PFSK-1 (cell line): ENCODE measurements around the gene SLC9A4.

Source experiments
- POLR2AphosphoS5 ChIP-seq: IDR thresholded peaks from 2 replicates; pipeline ENCODE4 v1.6.1; 2012; ENCODE audit warnings: low read depth, mild to moderate bottlenecking, control low read depth, low read length, moderate library complexity
- TF ChIP-seq, protein P1 (sequence below), 2 experiments: IDR thresholded peaks; 2 replicates each; pipeline versions ENCODE4 v1.6.1 to v1.8.0; 2011 to 2012; ENCODE audit warnings: low read depth in 2 of 2, low read length in 2 of 2, control low read depth in 1 of 2, inconsistent platforms in 1 of 2, mild to moderate bottlenecking in 1 of 2, moderate library complexity in 1 of 2; ENCODE audit not compliant: insufficient read depth in 1 of 2

- TF ChIP-seq, protein P1, sequence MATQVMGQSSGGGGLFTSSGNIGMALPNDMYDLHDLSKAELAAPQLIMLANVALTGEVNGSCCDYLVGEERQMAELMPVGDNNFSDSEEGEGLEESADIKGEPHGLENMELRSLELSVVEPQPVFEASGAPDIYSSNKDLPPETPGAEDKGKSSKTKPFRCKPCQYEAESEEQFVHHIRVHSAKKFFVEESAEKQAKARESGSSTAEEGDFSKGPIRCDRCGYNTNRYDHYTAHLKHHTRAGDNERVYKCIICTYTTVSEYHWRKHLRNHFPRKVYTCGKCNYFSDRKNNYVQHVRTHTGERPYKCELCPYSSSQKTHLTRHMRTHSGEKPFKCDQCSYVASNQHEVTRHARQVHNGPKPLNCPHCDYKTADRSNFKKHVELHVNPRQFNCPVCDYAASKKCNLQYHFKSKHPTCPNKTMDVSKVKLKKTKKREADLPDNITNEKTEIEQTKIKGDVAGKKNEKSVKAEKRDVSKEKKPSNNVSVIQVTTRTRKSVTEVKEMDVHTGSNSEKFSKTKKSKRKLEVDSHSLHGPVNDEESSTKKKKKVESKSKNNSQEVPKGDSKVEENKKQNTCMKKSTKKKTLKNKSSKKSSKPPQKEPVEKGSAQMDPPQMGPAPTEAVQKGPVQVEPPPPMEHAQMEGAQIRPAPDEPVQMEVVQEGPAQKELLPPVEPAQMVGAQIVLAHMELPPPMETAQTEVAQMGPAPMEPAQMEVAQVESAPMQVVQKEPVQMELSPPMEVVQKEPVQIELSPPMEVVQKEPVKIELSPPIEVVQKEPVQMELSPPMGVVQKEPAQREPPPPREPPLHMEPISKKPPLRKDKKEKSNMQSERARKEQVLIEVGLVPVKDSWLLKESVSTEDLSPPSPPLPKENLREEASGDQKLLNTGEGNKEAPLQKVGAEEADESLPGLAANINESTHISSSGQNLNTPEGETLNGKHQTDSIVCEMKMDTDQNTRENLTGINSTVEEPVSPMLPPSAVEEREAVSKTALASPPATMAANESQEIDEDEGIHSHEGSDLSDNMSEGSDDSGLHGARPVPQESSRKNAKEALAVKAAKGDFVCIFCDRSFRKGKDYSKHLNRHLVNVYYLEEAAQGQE (IDR thresholded peaks at IDR 0.05; ENCODE audit: insufficient read depth in 1 of 2, low read depth in 2 of 2, low read length in 2 of 2): no peak
- TF ChIP-seq POLR2AphosphoS5: no peak
These were observed 17.9 kb upstream of the SLC9A4 start for GRCh38 chr2:102455061-102455670.
